HepG2 (cell line): ENCODE data around the gene PYCR2. TPM values are rescaled to one million over a fixed set of nuclear protein-coding genes. Genes with fewer than 3 reads are reported as not detected.
A peak's percentile ranks its signal among the peaks of the same experiment; 100 is the strongest.

ENCODE experiments used
- DNMT1 ChIP-seq: sonication (generic); formaldehyde crosslinking; IDR thresholded peaks from 2 replicates; pipeline ENCODE4 v1.5.1; 2020; ENCODE audit warnings: mild to moderate bottlenecking, missing genetic modification reagents
- MTA3 ChIP-seq: sonication (generic); formaldehyde crosslinking; IDR thresholded peaks from 2 replicates; pipeline ENCODE4 v1.4.0; 2020; ENCODE audit warnings: missing genetic modification reagents
- MXD3 ChIP-seq: IDR thresholded peaks from 2 replicates; pipeline ENCODE4 v1.6.1; 2016; ENCODE audit warnings: mild to moderate bottlenecking, missing biosample characterization, missing genetic modification reagents
- SIX1 ChIP-seq: sonication (generic); formaldehyde crosslinking; IDR thresholded peaks from 2 replicates; pipeline ENCODE4 v1.4.0; 2020; ENCODE audit warnings: missing genetic modification reagents, borderline replicate concordance
- SNAPC4 ChIP-seq: sonication (generic); formaldehyde crosslinking; IDR thresholded peaks from 2 replicates; pipeline ENCODE4 v1.4.0; 2020; ENCODE audit warnings: mild to moderate bottlenecking, missing genetic modification reagents
- SPEN ChIP-seq: sonication (generic); formaldehyde crosslinking; IDR thresholded peaks from 2 replicates; pipeline ENCODE4 v1.5.1; 2020; ENCODE audit warnings: low read depth, mild to moderate bottlenecking, missing genetic modification reagents
- SRF ChIP-seq: IDR thresholded peaks from 2 replicates; pipeline ENCODE4 v1.6.1; 2011; ENCODE audit warnings: mild to moderate bottlenecking, low read depth, low read length, moderate library complexity
- THAP7 ChIP-seq: sonication (generic); formaldehyde crosslinking; IDR thresholded peaks from 2 replicates; pipeline ENCODE4 v1.8.1; 2023; ENCODE audit warnings: mild to moderate bottlenecking, missing genetic modification reagents
- TRAFD1 ChIP-seq: sonication (generic); formaldehyde crosslinking; IDR thresholded peaks from 2 replicates; pipeline ENCODE4 v1.5.1; 2020; ENCODE audit warnings: missing genetic modification reagents, mild to moderate bottlenecking, borderline replicate concordance
- U2AF1 ChIP-seq: fragments of 200-400 bp; formaldehyde crosslinking; optimal IDR thresholded peaks from 2 replicates; pipeline ENCODE3; 2017; ENCODE audit warnings: mild to moderate bottlenecking, low read depth, low read length
- ZFP82 ChIP-seq: sonication (generic); formaldehyde crosslinking; IDR thresholded peaks from 2 replicates; pipeline ENCODE4 v1.5.1; 2020; ENCODE audit warnings: mild to moderate bottlenecking, missing genetic modification reagents, borderline replicate concordance
- ZNF280B ChIP-seq: sonication (generic); formaldehyde crosslinking; IDR thresholded peaks from 2 replicates; pipeline ENCODE4 v1.5.0; 2020; ENCODE audit warnings: missing genetic modification reagents, mild to moderate bottlenecking, borderline replicate concordance
- ZNF333 ChIP-seq: sonication (generic); formaldehyde crosslinking; IDR thresholded peaks from 2 replicates; pipeline ENCODE4 v1.4.0; 2020; ENCODE audit warnings: mild to moderate bottlenecking, missing genetic modification reagents, borderline replicate concordance
- ZNF34 ChIP-seq: sonication (generic); formaldehyde crosslinking; IDR thresholded peaks from 2 replicates; pipeline ENCODE4 v1.4.0; 2020; ENCODE audit warnings: mild to moderate bottlenecking, missing genetic modification reagents, borderline replicate concordance
- ZNF510 ChIP-seq: sonication (generic); formaldehyde crosslinking; IDR thresholded peaks from 2 replicates; pipeline ENCODE4 v1.4.0; 2020; ENCODE audit warnings: low read depth, mild to moderate bottlenecking, missing genetic modification reagents
- ZNF547 ChIP-seq: sonication (generic); formaldehyde crosslinking; IDR thresholded peaks from 2 replicates; pipeline ENCODE4 v1.5.1; 2020; ENCODE audit warnings: mild to moderate bottlenecking, missing genetic modification reagents
- ZNF709 ChIP-seq: sonication (generic); formaldehyde crosslinking; IDR thresholded peaks from 2 replicates; pipeline ENCODE4 v1.5.0; 2020; ENCODE audit warnings: mild to moderate bottlenecking, missing genetic modification reagents
- polyA plus RNA-seq, 8 experiments: library from polyadenylated mRNA; depleted of rRNA in 3 of 8; stranded (reverse) in 7 of 8; unstranded in 1 of 8; fragments of >200 nt; fragmentation: Illumina TruSeq in 4 of 8; extraction: Trizol in 4 of 8; gene quantifications; 2 replicates each; pipeline versions ENCODE4 v1.2.1 to v1.2.3, GENCODE V29; 2011 to 2016; ENCODE audit warnings: low read depth in 4 of 8, missing spikeins in 1 of 8, mixed read lengths in 1 of 8; ENCODE audit not compliant: insufficient read depth in 1 of 8
- total RNA-seq, 5 experiments: library from RNA; depleted of rRNA; stranded (reverse); fragments of >200 nt; fragmentation: Illumina TruSeq; extraction: Trizol; gene quantifications; 2 replicates each; pipeline ENCODE4 v1.2.3, GENCODE V29; 2016; ENCODE audit warnings: low read depth in 1 of 5

Gene PYCR2
- total and polyA plus RNA-seq, 2 of the 13 experiments (the other 11 are each of a cell fraction or from before 2014, with no cell fraction given) = 47.2 to 47.8 TPM

GRCh38 chr1:225923692-225924555, at the start of gene PYCR2 (continued):
- TF ChIP-seq SNAPC4 (no peak), SPEN (CRISPR knock-in tag) (peak; percentile 70; the same call in 1 of the 2 replicates), THAP7 (CRISPR knock-in tag) (peak; percentile 29; the same call in 1 of the 2 replicates), ZFP82 (no peak), ZNF510 (CRISPR knock-in tag) (no peak), SRF (no peak), SIX1 (CRISPR knock-in tag) (peak; percentile 15; the same call in 1 of the 2 replicates), ZNF34 (no peak), MTA3 (CRISPR knock-in tag) (no peak), ZNF280B (CRISPR knock-in tag) (no peak), MXD3 (CRISPR knock-in tag) (no peak; the same call in none of the 2 replicates), ZNF709 (CRISPR knock-in tag) (peak; percentile 68; the same call in 1 of the 2 replicates), TRAFD1 (no peak), DNMT1 (no peak; the same call in 1 of the 2 replicates), ZNF333 (CRISPR knock-in tag) (peak; percentile 96; the same call in 1 of the 2 replicates), U2AF1 (no peak), ZNF547 (peak; percentile 87)
